GM18505 (cell line): ENCODE results near the gene ITGAL.
A peak's percentile ranks its signal among the peaks of the same experiment; 100 is the strongest.
"Not testable (repeated sequence)": the region's sequence is repeated elsewhere in the genome, so short reads cannot be mapped to it uniquely, and the experiment has no call there.

Experiments used
- ATAC-seq: cut with Tn5 transposase; IDR thresholded peaks from one replicate; pipeline ENCODE4 v1.9.1; 2021; ENCODE audit not compliant: unreplicated experiment
- POLR2A ChIP-seq: IDR thresholded peaks from 4 replicates; pipeline ENCODE4 v1.6.1; 2011; ENCODE audit warnings: borderline replicate concordance; ENCODE audit not compliant: insufficient read depth, insufficient read length; ENCODE audit errors: extremely low read depth

The ITGAL gene

DNA sequence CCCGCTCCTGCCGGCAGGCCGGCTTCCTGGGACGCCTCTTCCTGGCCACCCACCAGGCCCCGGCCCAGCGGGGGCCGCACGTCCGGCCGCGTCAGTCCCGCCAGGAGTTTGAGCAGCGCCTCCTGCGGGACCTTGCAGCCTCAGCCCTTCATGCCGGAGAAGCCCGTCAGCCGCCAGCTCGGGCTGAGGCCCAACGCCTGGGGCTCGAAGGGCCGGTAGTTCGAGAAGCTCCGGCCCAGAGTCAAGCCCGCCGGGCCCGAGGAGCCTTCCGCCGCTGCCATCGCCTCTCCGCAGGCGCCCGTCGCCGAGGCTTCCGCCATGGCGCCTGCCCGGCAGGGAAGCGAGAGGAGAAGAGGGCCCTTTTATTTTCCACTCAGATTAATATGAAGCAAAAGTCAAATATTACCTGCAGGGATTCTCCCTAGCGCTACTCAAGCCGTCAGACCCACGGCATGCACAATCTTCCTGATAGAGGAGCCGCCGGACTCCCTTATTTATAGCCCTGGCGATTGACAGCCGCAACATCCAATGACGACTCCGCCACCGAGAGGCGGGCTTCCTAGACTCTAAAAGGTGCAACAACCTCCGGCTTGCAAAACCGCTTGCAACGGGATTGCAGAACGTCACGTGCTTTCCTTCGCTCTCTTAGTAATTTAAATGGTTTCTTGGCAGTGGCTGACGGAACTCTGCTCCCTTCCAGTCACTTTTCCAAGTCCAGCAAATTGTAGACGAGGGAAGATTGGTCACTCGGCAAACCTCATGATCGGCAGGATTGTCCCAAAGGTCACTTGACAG is 26.9 kb upstream of the ITGAL start, which contains the start of gene SEPHS2:
Gene SEPHS2 (minus strand): TSS at position 467 of the 795 bp plus-strand sequence. CDS start 147 bp downstream, at position 320.
- peak; percentile 98 for TF ChIP-seq POLR2A
- ATAC-seq: peak; percentile 79

- TF ChIP-seq POLR2A: no peak
- ATAC-seq: no peak
Measured at GRCh38 chr16:30446203-30446595, 26.3 kb upstream of the ITGAL start.

GRCh38 chr16:30447512-30448226 is 24.9 kb upstream of the ITGAL start:
- no peak for ATAC-seq
- no peak for TF ChIP-seq POLR2A

- no peak for TF ChIP-seq POLR2A
- ATAC-seq: no peak
Measured at GRCh38 chr16:30449116-30449435, 23.5 kb upstream of the ITGAL start.

DNA sequence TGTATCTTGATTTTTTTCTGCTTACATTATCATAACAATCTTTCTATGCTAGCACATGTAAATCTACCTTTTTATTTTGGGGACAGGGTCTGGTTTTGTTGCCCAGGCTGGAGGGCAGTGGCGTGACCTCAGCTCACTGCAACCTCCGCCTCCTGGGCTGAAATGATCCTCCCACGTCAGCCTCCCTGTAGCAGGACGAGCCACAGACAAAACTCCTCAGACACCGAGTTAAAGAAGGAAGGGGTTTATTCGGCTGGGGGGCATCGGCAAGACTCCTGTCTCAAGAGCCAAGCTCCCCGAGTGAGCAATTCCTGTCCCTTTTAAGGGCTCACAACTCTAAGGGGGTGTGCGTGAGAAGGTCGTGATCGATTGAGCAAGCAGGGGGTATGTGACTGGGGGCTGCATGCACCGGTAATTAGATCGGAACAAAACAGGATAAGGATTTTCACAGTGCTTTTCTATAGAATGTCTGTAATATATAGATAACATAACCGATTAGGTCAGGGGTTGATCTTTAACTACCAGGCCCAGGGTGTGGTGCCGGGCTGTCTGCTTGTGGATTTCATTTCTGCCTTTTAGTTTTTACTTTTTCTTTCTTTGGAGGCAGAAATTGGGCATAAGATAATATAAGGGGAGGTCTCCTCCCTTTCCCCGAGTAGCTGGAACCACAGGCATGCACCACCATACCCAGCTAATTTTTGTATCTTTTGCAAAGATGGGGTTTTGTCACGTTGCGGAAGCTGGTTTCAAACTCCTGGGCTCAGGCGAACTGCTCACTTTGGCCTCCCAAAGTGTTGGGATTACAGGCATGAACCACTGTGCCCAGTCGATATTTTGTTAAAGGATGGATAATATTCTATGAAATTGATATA is 19.6 kb upstream of the ITGAL start:
- ATAC-seq: not testable (repeated sequence)

GRCh38 chr16:30456302-30456701 is 16.2 kb upstream of the ITGAL start:
- TF ChIP-seq POLR2A: no peak
- no peak for ATAC-seq

- no peak for ATAC-seq
- no peak for TF ChIP-seq POLR2A
Measured at GRCh38 chr16:30457256-30457655, 15.3 kb upstream of the ITGAL start.

GRCh38 chr16:30457743-30458560 is 14.6 kb upstream of the ITGAL start:
- no peak for TF ChIP-seq POLR2A
- no peak for ATAC-seq

DNA sequence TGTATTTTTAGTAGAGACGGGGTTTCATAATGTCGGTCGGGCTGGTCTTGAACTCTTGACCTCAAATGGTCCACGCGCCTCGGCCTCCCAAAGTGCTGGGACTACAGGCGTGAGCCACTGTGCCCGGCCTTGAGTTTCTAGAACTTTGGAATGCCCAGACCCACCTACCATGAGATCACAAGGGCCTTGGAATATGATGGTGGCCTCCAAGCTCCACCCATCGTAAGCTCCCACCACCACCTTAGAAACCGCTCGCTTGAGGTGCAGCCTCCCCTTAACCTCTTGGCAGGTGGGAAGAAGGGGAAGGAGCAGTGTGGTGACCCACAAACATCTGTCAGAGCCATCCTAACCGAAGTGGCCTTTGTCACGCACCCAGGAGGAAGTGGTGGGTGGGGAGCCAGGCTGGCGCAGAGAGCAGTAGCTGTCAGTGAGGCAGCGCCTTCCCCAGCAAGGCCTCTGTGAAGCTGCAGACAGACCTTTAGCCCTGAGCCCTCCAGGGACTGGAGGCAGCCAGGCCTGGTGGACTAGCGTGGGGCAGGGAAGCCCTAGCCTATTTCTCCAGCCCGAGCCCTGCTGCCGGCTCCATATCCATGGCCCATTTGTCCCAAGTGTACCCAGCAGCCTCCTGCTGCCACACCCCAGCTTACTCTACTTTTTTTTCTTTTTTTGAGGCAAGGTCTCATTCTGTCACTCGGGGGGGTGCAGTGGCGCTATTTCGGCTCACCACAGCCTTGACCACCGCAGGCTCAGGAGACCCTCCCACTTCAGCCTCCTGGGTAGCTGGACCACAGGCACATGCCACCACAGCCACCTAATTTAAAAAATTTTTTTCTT is 13.8 kb upstream of the ITGAL start:
- peak; percentile 86 for TF ChIP-seq POLR2A
- ATAC-seq: peak; percentile 71

DNA sequence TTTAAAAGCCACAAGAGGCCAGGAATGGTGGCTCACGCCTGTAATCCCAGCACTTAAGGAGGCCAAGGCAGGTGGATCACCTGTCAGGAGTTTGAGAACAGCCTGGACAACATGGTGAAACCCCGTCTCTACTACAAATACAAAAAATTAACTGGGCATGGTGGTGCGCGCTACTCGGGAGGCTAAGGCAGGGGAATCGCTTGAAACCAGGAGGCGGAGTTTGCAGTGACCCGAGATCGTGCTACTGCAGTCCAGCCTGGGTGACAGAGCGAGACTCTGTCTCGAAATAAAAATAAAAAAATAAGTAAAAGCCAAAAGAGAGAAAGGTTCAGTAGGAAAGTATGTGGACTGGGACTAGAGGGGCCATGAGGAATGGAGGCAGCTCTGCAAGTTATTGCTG is 13.1 kb upstream of the ITGAL start:
- ATAC-seq: no peak
- TF ChIP-seq POLR2A: no peak

GRCh38 chr16:30461426-30461825 is 11.1 kb upstream of the ITGAL start:
- not testable (repeated sequence) for ATAC-seq

DNA sequence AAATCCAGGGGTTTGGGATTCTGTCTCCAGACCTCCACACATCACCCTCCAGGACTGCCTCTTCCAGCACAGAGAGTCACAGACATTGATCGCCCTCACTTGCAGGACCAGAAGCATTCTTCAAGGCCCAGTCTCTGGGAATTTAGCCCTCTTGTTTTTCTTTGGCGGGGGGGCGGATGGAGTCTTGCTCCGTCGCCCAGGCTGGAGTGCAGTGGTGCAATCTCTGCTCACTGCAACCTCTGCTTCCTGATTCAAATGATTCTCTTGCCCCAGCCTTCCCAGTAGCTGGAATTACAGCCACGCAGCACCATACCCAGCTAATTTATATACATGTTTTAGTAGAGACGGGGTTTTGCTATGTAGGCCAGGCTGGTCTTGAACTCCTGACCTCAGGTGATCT is 8.5 kb upstream of the ITGAL start:
- no peak for ATAC-seq
- no peak for TF ChIP-seq POLR2A
